ENCODE results near the gene RGS9BP.

DNA sequence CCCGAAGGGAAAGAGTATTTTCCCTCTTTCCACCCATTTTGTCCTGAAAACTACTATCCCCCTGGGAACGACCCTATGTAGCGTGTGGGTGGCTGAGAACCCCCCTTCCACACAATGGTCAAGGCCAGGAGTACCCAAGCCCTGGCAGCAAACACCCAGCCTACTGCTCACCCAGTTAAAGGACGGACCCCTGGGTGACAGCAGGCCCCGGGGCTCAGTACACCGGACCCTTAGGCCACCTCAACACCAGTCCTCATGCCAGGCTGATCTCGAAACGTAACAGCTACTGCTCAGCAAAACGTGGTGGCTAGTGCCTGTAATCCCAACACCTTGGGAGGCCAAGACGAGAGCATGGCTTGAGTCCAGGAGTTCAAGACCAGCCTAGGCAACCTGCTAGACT lies 2.1 kb upstream of the RGS9BP start:
- TF ChIP-seq, protein P1, sequence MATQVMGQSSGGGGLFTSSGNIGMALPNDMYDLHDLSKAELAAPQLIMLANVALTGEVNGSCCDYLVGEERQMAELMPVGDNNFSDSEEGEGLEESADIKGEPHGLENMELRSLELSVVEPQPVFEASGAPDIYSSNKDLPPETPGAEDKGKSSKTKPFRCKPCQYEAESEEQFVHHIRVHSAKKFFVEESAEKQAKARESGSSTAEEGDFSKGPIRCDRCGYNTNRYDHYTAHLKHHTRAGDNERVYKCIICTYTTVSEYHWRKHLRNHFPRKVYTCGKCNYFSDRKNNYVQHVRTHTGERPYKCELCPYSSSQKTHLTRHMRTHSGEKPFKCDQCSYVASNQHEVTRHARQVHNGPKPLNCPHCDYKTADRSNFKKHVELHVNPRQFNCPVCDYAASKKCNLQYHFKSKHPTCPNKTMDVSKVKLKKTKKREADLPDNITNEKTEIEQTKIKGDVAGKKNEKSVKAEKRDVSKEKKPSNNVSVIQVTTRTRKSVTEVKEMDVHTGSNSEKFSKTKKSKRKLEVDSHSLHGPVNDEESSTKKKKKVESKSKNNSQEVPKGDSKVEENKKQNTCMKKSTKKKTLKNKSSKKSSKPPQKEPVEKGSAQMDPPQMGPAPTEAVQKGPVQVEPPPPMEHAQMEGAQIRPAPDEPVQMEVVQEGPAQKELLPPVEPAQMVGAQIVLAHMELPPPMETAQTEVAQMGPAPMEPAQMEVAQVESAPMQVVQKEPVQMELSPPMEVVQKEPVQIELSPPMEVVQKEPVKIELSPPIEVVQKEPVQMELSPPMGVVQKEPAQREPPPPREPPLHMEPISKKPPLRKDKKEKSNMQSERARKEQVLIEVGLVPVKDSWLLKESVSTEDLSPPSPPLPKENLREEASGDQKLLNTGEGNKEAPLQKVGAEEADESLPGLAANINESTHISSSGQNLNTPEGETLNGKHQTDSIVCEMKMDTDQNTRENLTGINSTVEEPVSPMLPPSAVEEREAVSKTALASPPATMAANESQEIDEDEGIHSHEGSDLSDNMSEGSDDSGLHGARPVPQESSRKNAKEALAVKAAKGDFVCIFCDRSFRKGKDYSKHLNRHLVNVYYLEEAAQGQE (IDR thresholded peaks at IDR 0.05; ENCODE audit: borderline replicate concordance in 1 of 2, low read depth in 1 of 2, low read length in 2 of 2), result no peak
- TF ChIP-seq CEBPB (IDR thresholded peaks at IDR 0.05; ENCODE audit: borderline replicate concordance, low read depth, low read length) (no peak), ZBTB20 (CRISPR knock-in tag; IDR thresholded peaks at IDR 0.05; ENCODE audit: borderline replicate concordance, low read depth) (no peak), ZKSCAN1 (IDR thresholded peaks at IDR 0.05; ENCODE audit: low read length) (no peak), EP300 (IDR thresholded peaks at IDR 0.05; ENCODE audit: low read depth in 2 of 2, low read length in 2 of 2) (no peak), EP300 (CRISPR knock-in tag; IDR thresholded peaks at IDR 0.05; ENCODE audit: borderline replicate concordance) (no peak), PHF8 (CRISPR knock-in tag; IDR thresholded peaks at IDR 0.05) (no peak), ZNF766 (CRISPR knock-in tag; IDR thresholded peaks at IDR 0.05; ENCODE audit: borderline replicate concordance) (no peak)
- TF ChIP-seq, protein P2, sequence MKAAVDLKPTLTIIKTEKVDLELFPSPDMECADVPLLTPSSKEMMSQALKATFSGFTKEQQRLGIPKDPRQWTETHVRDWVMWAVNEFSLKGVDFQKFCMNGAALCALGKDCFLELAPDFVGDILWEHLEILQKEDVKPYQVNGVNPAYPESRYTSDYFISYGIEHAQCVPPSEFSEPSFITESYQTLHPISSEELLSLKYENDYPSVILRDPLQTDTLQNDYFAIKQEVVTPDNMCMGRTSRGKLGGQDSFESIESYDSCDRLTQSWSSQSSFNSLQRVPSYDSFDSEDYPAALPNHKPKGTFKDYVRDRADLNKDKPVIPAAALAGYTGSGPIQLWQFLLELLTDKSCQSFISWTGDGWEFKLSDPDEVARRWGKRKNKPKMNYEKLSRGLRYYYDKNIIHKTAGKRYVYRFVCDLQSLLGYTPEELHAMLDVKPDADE (CRISPR knock-in tag; IDR thresholded peaks at IDR 0.05), result no peak
- TF ChIP-seq, protein P3, sequence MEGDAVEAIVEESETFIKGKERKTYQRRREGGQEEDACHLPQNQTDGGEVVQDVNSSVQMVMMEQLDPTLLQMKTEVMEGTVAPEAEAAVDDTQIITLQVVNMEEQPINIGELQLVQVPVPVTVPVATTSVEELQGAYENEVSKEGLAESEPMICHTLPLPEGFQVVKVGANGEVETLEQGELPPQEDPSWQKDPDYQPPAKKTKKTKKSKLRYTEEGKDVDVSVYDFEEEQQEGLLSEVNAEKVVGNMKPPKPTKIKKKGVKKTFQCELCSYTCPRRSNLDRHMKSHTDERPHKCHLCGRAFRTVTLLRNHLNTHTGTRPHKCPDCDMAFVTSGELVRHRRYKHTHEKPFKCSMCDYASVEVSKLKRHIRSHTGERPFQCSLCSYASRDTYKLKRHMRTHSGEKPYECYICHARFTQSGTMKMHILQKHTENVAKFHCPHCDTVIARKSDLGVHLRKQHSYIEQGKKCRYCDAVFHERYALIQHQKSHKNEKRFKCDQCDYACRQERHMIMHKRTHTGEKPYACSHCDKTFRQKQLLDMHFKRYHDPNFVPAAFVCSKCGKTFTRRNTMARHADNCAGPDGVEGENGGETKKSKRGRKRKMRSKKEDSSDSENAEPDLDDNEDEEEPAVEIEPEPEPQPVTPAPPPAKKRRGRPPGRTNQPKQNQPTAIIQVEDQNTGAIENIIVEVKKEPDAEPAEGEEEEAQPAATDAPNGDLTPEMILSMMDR (CRISPR knock-in tag; IDR thresholded peaks at IDR 0.05), result no peak
- TF ChIP-seq, protein P4, sequence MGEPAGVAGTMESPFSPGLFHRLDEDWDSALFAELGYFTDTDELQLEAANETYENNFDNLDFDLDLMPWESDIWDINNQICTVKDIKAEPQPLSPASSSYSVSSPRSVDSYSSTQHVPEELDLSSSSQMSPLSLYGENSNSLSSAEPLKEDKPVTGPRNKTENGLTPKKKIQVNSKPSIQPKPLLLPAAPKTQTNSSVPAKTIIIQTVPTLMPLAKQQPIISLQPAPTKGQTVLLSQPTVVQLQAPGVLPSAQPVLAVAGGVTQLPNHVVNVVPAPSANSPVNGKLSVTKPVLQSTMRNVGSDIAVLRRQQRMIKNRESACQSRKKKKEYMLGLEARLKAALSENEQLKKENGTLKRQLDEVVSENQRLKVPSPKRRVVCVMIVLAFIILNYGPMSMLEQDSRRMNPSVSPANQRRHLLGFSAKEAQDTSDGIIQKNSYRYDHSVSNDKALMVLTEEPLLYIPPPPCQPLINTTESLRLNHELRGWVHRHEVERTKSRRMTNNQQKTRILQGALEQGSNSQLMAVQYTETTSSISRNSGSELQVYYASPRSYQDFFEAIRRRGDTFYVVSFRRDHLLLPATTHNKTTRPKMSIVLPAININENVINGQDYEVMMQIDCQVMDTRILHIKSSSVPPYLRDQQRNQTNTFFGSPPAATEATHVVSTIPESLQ (CRISPR knock-in tag; conservative IDR thresholded peaks at IDR 0.05), result no peak

Measured in HepG2 (cell line).